ENCODE measurements around the gene UBXN11.

- no peak for TF ChIP-seq EZH2phosphoT487 (IDR thresholded peaks at IDR 0.05; ENCODE audit: borderline replicate concordance)
- TF ChIP-seq CTCF (conservative IDR thresholded peaks at IDR 0.05; ENCODE audit: low read length): no peak
Observed at GRCh38 chr1:26336477-26337205, 30.2 kb upstream of the UBXN11 start.

Data from Loucy (cell line).